Neural progenitor cell (in vitro differentiated cells): ENCODE results near the gene SETD3. TPM values are rescaled to one million over a fixed set of nuclear protein-coding genes. Genes with fewer than 3 reads are reported as not detected.
A peak's percentile ranks its signal among the peaks of the same experiment; 100 is the strongest.

Experiments
- DNase-seq: peaks from one replicate; pipeline ENCODE4 v3.0.0-alpha.2; 2016; ENCODE audit warnings: low spot score
- H2AFZ ChIP-seq: fragments of 200-600 bp; sonication (generic); replicated peaks from 2 replicates; pipeline ENCODE4 v1.6.1; 2016; ENCODE audit warnings: antibody characterized with exemption
- H3F3A ChIP-seq: fragments of 200-600 bp; sonication (generic); 2 replicates; pipeline ENCODE4 v1.6.1; 2016; ENCODE audit warnings: antibody characterized with exemption, low read depth
- H3K27ac ChIP-seq: fragments of 200-600 bp; sonication (generic); 2 replicates; pipeline ENCODE4 v1.5.1; 2016; ENCODE audit warnings: mild to moderate bottlenecking
- H3K27me3 ChIP-seq: fragments of 200-600 bp; sonication (generic); 2 replicates; pipeline ENCODE4 v1.6.1; 2016; ENCODE audit warnings: mild to moderate bottlenecking, moderate library complexity
- H3K36me3 ChIP-seq: fragments of 200-600 bp; sonication (generic); 2 replicates; pipeline ENCODE4 v1.5.1; 2016
- H3K4me1 ChIP-seq: fragments of 200-600 bp; sonication (generic); 2 replicates; pipeline ENCODE4 v1.6.1; 2016; ENCODE audit warnings: mixed run types
- H3K4me2 ChIP-seq: fragments of 200-600 bp; sonication (generic); 2 replicates; pipeline ENCODE4 v1.6.1; 2016
- H3K4me3 ChIP-seq: fragments of 200-600 bp; sonication (generic); 2 replicates; pipeline ENCODE4 v1.5.1; 2016
- H3K79me2 ChIP-seq: fragments of 200-600 bp; sonication (generic); 2 replicates; pipeline ENCODE4 v1.6.1; 2016; ENCODE audit warnings: low read depth
- H3K9ac ChIP-seq: fragments of 200-600 bp; sonication (generic); 2 replicates; pipeline ENCODE4 v1.6.1; 2016
- H3K9me3 ChIP-seq: fragments of 200-600 bp; sonication (generic); 2 replicates; pipeline ENCODE4 v1.5.1; 2016; ENCODE audit warnings: low read depth
- H4K20me1 ChIP-seq: fragments of 200-600 bp; sonication (generic); 2 replicates; pipeline ENCODE4 v1.6.1; 2016; ENCODE audit warnings: low read depth
- H3K27ac Mint-ChIP-seq: 3 replicates; pipeline ENCODE4 v1.8.0; 2021; ENCODE audit warnings: mixed read lengths
- H3K27me3 Mint-ChIP-seq: 2 replicates; pipeline ENCODE4 v1.8.0; 2022; ENCODE audit warnings: low read depth, mild to moderate bottlenecking, inconsistent platforms, moderate library complexity, mixed read lengths; ENCODE audit not compliant: insufficient read depth
- H3K36me3 Mint-ChIP-seq: 3 replicates; pipeline ENCODE4 v1.8.0; 2021; ENCODE audit warnings: mixed read lengths
- H3K4me1 Mint-ChIP-seq: 3 replicates; pipeline ENCODE4 v1.8.0; 2021; ENCODE audit warnings: mixed read lengths
- H3K4me3 Mint-ChIP-seq: 3 replicates; pipeline ENCODE4 v1.8.0; 2021; ENCODE audit warnings: mild to moderate bottlenecking, moderate library complexity, mixed read lengths
- H3K9me3 Mint-ChIP-seq: 3 replicates; pipeline ENCODE4 v1.8.0; 2020; ENCODE audit warnings: mixed read lengths
- EZH2 ChIP-seq: fragments of 200-600 bp; sonication (generic); IDR thresholded peaks from 2 replicates; pipeline ENCODE4 v1.6.1; 2017; ENCODE audit warnings: antibody characterized with exemption, mild to moderate bottlenecking, moderate library complexity
- EZH2phosphoT487 ChIP-seq: fragments of 200-600 bp; sonication (generic); IDR thresholded peaks from 2 replicates; pipeline ENCODE4 v1.6.1; 2017; ENCODE audit warnings: antibody characterized with exemption
- total RNA-seq: library from RNA; depleted of rRNA; stranded (reverse); fragments of >200 nt; gene quantifications from 2 replicates; pipeline ENCODE4 v1.2.3, GENCODE V29; 2015; ENCODE audit warnings: low replicate concordance
- TF ChIP-seq, protein P1 (sequence below): fragments of 200-600 bp; sonication (generic); IDR thresholded peaks from 2 replicates; pipeline ENCODE4 v1.5.1; 2017; ENCODE audit warnings: antibody characterized with exemption, mild to moderate bottlenecking

Gene SETD3
- total RNA-seq, 1 donor from 2014 or later = 68.0 TPM

DNA sequence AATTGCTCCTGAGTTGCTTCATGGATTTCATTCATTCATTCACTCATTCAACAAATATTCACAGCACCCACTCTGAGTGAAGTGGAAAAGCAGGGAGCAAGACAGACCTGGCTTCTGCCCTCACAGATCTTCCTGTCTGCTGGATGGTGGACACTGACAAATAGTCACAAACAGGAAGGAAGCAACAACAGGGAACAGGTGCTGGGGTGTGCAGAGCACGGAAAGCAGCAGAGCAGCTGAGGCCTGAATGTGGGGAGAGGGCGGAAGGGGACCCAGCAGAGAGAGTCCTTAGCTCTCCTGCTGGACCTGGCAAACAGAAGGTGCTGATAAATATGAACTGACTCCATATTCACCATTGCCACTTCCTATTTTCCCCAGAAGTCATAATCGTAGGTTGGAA is 54.4 kb downstream of the SETD3 start:
- Histone ChIP-seq H4K20me1 (peaks cover 20% of the 10 kb centered on the region), H2AFZ (no peak overlapping the region), H3K4me2 (no peak overlapping the region), H3K27me3 (no peaks in the 10 kb centered on the region), H3K79me2 (peaks cover 7% of the 10 kb centered on the region), H3K4me3 (no peak overlapping the region), H3K27ac (no peak overlapping the region), H3F3A (peaks cover 3% of the 10 kb centered on the region), H3K4me1 (peaks cover 24% of the 10 kb centered on the region), H3K9me3 (no peaks in the 10 kb centered on the region), H3K9ac (no peak overlapping the region), H3K36me3 (no peaks in the 10 kb centered on the region)
- peaks cover 3% of the 10 kb centered on the region for H3K27me3 Mint-ChIP-seq
- peaks cover 33% of the 10 kb centered on the region for H3K36me3 Mint-ChIP-seq
- peaks cover 4% of the 10 kb centered on the region for H3K9me3 Mint-ChIP-seq
- TF ChIP-seq, protein P1, sequence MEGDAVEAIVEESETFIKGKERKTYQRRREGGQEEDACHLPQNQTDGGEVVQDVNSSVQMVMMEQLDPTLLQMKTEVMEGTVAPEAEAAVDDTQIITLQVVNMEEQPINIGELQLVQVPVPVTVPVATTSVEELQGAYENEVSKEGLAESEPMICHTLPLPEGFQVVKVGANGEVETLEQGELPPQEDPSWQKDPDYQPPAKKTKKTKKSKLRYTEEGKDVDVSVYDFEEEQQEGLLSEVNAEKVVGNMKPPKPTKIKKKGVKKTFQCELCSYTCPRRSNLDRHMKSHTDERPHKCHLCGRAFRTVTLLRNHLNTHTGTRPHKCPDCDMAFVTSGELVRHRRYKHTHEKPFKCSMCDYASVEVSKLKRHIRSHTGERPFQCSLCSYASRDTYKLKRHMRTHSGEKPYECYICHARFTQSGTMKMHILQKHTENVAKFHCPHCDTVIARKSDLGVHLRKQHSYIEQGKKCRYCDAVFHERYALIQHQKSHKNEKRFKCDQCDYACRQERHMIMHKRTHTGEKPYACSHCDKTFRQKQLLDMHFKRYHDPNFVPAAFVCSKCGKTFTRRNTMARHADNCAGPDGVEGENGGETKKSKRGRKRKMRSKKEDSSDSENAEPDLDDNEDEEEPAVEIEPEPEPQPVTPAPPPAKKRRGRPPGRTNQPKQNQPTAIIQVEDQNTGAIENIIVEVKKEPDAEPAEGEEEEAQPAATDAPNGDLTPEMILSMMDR = no peak
- TF ChIP-seq EZH2phosphoT487 (no peak), EZH2 (no peak)
- peaks cover 25% of the 10 kb centered on the region for H3K4me1 Mint-ChIP-seq
- H3K27ac Mint-ChIP-seq = no peak overlapping the region
- no peak for DNase-seq
- no peak overlapping the region for H3K4me3 Mint-ChIP-seq

DNA sequence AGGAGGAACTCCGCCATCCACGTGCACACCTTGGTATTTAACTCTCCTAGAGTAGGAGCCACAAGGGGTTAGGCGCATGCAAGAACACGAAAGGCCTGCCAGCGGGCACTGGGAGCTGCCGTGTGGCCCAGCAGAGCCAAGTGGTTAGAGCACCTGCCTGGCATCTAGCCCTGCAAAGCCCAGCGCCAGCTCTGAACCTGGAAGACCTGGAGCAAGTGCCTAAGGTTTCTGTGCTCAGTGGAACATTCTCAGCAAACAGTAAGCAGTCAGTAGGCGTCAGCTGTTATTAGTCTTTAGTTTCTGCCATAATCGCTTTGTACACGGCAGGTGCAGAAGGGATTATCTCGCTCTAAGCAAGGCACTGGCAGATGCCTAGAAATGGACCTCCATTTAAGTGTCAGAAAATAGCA is 55.4 kb downstream of the SETD3 start:
- peaks cover 4% of the 10 kb centered on the region for H3K9me3 Mint-ChIP-seq
- TF ChIP-seq, protein P1 = no peak
- TF ChIP-seq EZH2phosphoT487 = no peak
- TF ChIP-seq EZH2 = no peak
- H3K27me3 Mint-ChIP-seq = peaks cover 3% of the 10 kb centered on the region
- no peak overlapping the region for H3K4me2 ChIP-seq
- no peak overlapping the region for H3K4me3 ChIP-seq
- H3K27ac Mint-ChIP-seq = no peak overlapping the region
- H3K36me3 ChIP-seq = no peaks in the 10 kb centered on the region
- H3F3A ChIP-seq = peaks cover 3% of the 10 kb centered on the region
- no peak for DNase-seq
- H3K27me3 ChIP-seq = no peaks in the 10 kb centered on the region
- H4K20me1 ChIP-seq = peaks cover 12% of the 10 kb centered on the region
- no peaks in the 10 kb centered on the region for H3K9me3 ChIP-seq
- peaks cover 9% of the 10 kb centered on the region for H3K79me2 ChIP-seq
- H3K4me1 Mint-ChIP-seq = peaks cover 25% of the 10 kb centered on the region
- H2AFZ ChIP-seq = no peak overlapping the region
- H3K4me1 ChIP-seq = peaks cover 24% of the 10 kb centered on the region
- H3K4me3 Mint-ChIP-seq = no peak overlapping the region
- H3K36me3 Mint-ChIP-seq = peaks cover 30% of the 10 kb centered on the region
- H3K9ac ChIP-seq = no peak overlapping the region
- no peak overlapping the region for H3K27ac ChIP-seq

DNA sequence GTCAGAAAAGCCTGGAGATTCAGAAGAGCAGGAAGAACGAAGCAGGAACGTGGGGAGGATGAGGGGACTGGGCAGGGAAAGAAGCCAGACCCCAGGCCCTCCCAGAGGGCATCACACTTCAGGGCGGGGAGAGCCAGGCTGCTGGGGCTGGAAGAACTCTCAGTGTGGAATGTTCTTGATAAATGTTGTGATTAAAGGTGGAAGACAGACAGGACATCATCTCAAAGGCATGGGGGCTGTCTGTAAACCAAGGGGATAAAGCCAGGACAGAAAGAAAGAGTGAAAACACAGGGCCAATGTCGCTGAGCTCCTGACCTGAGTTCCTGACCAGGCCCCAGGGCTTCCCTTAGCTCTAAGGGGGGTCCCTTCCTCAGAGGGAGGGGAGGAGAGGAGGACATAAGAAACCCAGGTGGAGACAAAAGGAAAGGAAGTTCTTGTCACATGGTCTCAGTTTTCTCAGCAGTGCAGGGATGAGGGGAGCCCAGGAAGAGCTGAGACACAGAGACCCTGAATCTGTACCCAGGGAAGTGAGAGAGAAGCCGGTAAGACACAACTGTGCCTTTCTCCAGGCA is 56.3 kb downstream of the SETD3 start:
- peaks cover 25% of the 10 kb centered on the region for H3K4me1 Mint-ChIP-seq
- no peak overlapping the region for H3K4me3 ChIP-seq
- no peak overlapping the region for H2AFZ ChIP-seq
- no peak overlapping the region for H3K27ac ChIP-seq
- peaks cover 24% of the 10 kb centered on the region for H3K4me1 ChIP-seq
- H3K27me3 ChIP-seq = no peaks in the 10 kb centered on the region
- peaks cover 31% of the 10 kb centered on the region for H3K36me3 Mint-ChIP-seq
- peaks cover 3% of the 10 kb centered on the region for H3F3A ChIP-seq
- no peak overlapping the region for H3K9ac ChIP-seq
- DNase-seq = no peak
- peak overlapping the region; percentile 54 for H3K27ac Mint-ChIP-seq
- TF ChIP-seq EZH2phosphoT487 = no peak
- no peak overlapping the region for H3K4me3 Mint-ChIP-seq
- peaks cover 3% of the 10 kb centered on the region for H3K27me3 Mint-ChIP-seq
- H3K79me2 ChIP-seq = peaks cover 6% of the 10 kb centered on the region
- H3K9me3 ChIP-seq = no peaks in the 10 kb centered on the region
- H4K20me1 ChIP-seq = peaks cover 12% of the 10 kb centered on the region
- H3K9me3 Mint-ChIP-seq = peaks cover 4% of the 10 kb centered on the region
- H3K4me2 ChIP-seq = no peak overlapping the region
- no peaks in the 10 kb centered on the region for H3K36me3 ChIP-seq

DNA sequence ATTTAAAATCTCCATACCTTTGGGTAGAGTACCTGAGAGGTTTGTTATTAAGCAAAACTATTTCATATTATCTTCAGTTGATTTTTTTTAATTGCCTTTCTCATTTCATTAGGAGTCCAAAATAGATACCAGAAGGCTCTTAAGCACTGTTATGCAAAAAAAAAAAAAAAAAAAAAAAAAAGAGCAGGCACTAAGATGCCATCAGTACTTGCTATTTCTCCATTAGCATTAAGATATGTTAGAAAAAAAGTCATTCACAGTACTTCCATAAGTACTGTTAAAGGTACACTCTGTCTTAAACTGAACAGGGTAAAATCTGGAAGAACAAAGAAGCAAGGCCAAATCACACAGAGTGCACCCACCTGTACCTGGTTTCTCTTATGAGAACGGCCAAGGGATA is 57.2 kb downstream of the SETD3 start:
- H3K27me3 Mint-ChIP-seq = peaks cover 3% of the 10 kb centered on the region
- Histone ChIP-seq H3F3A (peaks cover 10% of the 10 kb centered on the region), H3K4me2 (no peak overlapping the region), H3K4me1 (peaks cover 24% of the 10 kb centered on the region), H3K9me3 (no peaks in the 10 kb centered on the region), H3K79me2 (peaks cover 4% of the 10 kb centered on the region), H3K36me3 (no peaks in the 10 kb centered on the region), H2AFZ (no peak overlapping the region), H3K4me3 (no peak overlapping the region), H3K9ac (no peak overlapping the region), H3K27ac (no peak overlapping the region), H4K20me1 (peaks cover 12% of the 10 kb centered on the region), H3K27me3 (no peaks in the 10 kb centered on the region)
- no peak overlapping the region for H3K27ac Mint-ChIP-seq
- DNase-seq = no peak
- TF ChIP-seq EZH2 (no peak), EZH2phosphoT487 (no peak)
- TF ChIP-seq, protein P1 = no peak
- peaks cover 25% of the 10 kb centered on the region for H3K4me1 Mint-ChIP-seq
- peaks cover 23% of the 10 kb centered on the region for H3K36me3 Mint-ChIP-seq
- no peak overlapping the region for H3K4me3 Mint-ChIP-seq
- peaks cover 1% of the 10 kb centered on the region for H3K9me3 Mint-ChIP-seq
